K562 (cell line): ENCODE data around the gene EME1. TPM values are rescaled to one million over a fixed set of nuclear protein-coding genes. Genes with fewer than 3 reads are reported as not detected.

Experiments used
- HDAC2 ChIP-seq: fragments of 450-650 bp; IDR thresholded peaks from 2 replicates; pipeline ENCODE4 v1.6.1; 2016; ENCODE audit warnings: mild to moderate bottlenecking
- HMGN3 ChIP-seq: IDR thresholded peaks from 2 replicates; pipeline ENCODE4 v1.6.1; 2011; ENCODE audit warnings: borderline replicate concordance, low read depth, mild to moderate bottlenecking, mixed read lengths, low read length; ENCODE audit not compliant: insufficient read length; ENCODE audit errors: extremely low read depth
- HNRNPUL1 ChIP-seq: fragments of 200-400 bp; formaldehyde crosslinking; IDR thresholded peaks from 2 replicates; pipeline ENCODE4 v1.6.1; 2017; ENCODE audit warnings: low read length
- KAT2B ChIP-seq: IDR thresholded peaks from one replicate; pipeline ENCODE4 v1.6.1; 2012; ENCODE audit warnings: low read depth, mild to moderate bottlenecking, control low read depth, inconsistent platforms, low read length, moderate library complexity
- PYGO2 ChIP-seq: fragments of 450-650 bp; IDR thresholded peaks from 2 replicates; pipeline ENCODE4 v1.6.1; 2016; ENCODE audit warnings: mild to moderate bottlenecking, missing genetic modification characterization, moderate library complexity, missing compliant biosample characterization
- RREB1 ChIP-seq: fragments of 250-450 bp; sonication (Bioruptor Pico); IDR thresholded peaks from 2 replicates; pipeline ENCODE4 v1.4.0; 2020
- SPI1 ChIP-seq: IDR thresholded peaks from 2 replicates; pipeline ENCODE4 v1.6.1; 2011; ENCODE audit warnings: low read depth, low read length, control low read depth, borderline replicate concordance
- SREBF2 ChIP-seq: sonication (generic); formaldehyde crosslinking; IDR thresholded peaks from 2 replicates; pipeline ENCODE4 v1.4.0; 2020; ENCODE audit warnings: mild to moderate bottlenecking, missing genetic modification reagents
- STAT5B ChIP-seq: fragments of 250-450 bp; sonication (Bioruptor Pico); IDR thresholded peaks from 2 replicates; pipeline ENCODE4 v1.8.0; 2021; ENCODE audit warnings: mild to moderate bottlenecking, inconsistent platforms
- ZBTB1 ChIP-seq: sonication (generic); formaldehyde crosslinking; IDR thresholded peaks from 2 replicates; pipeline ENCODE4 v1.8.1; 2023; ENCODE audit warnings: missing genetic modification reagents, low read depth, mild to moderate bottlenecking, borderline replicate concordance
- polyA plus RNA-seq, 8 experiments: library from polyadenylated mRNA; depleted of rRNA in 4 of 8; stranded (reverse) in 5 of 8; unstranded in 3 of 8; fragments of >200 nt; fragmentation: Nextera tagmentation in 2 of 8; fragmentation: Illumina TruSeq in 1 of 8; extraction: Ambion mirVana in 2 of 8; extraction: Trizol in 1 of 8; gene quantifications; 2 replicates each; pipeline versions ENCODE4 v1.2.1 to v1.2.3, GENCODE V29; 2011 to 2014; ENCODE audit warnings: inconsistent platforms in 1 of 8, missing spikeins in 1 of 8
- total RNA-seq, 7 experiments: library from RNA; depleted of rRNA in 6 of 7; stranded (reverse); fragments of >200 nt in 6 of 7; fragmentation: Illumina TruSeq in 2 of 7; extraction: Trizol in 2 of 7; gene quantifications; 2 replicates each; pipeline versions ENCODE4 v1.2.1 to v1.2.3, GENCODE V29; 2011 to 2021; ENCODE audit warnings: low replicate concordance in 1 of 7
- TF ChIP-seq, protein P1 (sequence below): sonication (generic); formaldehyde crosslinking; IDR thresholded peaks from 2 replicates; pipeline ENCODE4 v1.9.0; 2022; ENCODE audit warnings: mild to moderate bottlenecking, missing genetic modification reagents
- TF ChIP-seq, protein P2 (sequence below): fragments of 200-800 bp; sonication (Bioruptor generic); IDR thresholded peaks from 2 replicates; pipeline ENCODE4 v1.6.1; 2017; ENCODE audit warnings: missing genetic modification characterization, missing compliant biosample characterization
- TF ChIP-seq, protein P3 (sequence below): sonication (generic); formaldehyde crosslinking; IDR thresholded peaks from 2 replicates; pipeline ENCODE4 v1.8.0; 2023; ENCODE audit warnings: missing genetic modification reagents, mild to moderate bottlenecking, borderline replicate concordance

Gene EME1
- total and polyA plus RNA-seq, 9 of the 15 experiments (the other 6 are each of a cell fraction or from before 2014, with no cell fraction given) = 14.6 to 44.1 (median 24.0) TPM

DNA sequence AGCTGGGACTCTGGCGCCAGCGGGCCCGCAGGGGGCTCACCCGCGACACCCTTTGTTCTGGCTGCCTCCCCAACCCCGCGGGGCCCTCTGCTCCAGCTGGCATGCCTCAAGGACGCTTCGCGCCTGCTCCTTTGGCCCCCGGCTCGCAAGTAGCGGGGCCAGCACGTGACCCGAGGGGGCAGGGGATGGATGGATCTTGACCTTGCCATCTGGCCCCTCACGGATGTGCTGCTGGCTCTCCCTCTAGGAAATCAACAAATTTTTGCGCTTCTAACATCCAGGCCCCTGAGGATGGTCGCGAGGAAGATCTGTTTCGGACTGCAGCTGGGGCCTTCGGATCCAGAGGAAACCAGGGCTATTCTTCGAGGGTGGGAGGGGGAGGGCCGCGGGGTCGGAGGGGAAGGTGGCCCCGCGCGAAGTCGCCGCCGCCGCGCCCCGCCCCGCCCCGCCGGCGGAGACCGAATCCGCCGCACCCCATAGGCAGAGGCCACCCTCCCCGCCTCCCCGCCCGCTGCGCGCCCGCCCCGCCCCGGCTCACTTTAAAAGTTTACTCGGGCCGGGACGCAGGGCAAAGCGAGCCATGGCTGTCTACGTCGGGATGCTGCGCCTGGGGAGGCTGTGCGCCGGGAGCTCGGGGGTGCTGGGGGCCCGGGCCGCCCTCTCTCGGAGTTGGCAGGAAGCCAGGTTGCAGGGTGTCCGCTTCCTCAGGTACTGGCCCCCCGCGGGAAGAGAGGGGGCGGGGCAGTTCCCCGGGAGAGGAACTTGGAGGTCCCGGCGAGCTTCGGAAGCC, 52.8 kb downstream of the EME1 start, which contains the start of gene ACSF2 (continued):
- TF ChIP-seq RREB1 (0 out of 2 replicates have a peak, but pooled peaks have one; percentile 18), HNRNPUL1 (no peak), STAT5B (CRISPR knock-in tag) (no peak), HMGN3 (peak; percentile 46), PYGO2 (tag) (no peak), KAT2B (no peak), ZBTB1 (no peak), SREBF2 (no peak), SPI1 (no peak), HDAC2 (no peak)
- TF ChIP-seq, protein P1, sequence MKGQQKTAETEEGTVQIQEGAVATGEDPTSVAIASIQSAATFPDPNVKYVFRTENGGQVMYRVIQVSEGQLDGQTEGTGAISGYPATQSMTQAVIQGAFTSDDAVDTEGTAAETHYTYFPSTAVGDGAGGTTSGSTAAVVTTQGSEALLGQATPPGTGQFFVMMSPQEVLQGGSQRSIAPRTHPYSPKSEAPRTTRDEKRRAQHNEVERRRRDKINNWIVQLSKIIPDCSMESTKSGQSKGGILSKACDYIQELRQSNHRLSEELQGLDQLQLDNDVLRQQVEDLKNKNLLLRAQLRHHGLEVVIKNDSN = peak; percentile 84
- TF ChIP-seq, protein P2, sequence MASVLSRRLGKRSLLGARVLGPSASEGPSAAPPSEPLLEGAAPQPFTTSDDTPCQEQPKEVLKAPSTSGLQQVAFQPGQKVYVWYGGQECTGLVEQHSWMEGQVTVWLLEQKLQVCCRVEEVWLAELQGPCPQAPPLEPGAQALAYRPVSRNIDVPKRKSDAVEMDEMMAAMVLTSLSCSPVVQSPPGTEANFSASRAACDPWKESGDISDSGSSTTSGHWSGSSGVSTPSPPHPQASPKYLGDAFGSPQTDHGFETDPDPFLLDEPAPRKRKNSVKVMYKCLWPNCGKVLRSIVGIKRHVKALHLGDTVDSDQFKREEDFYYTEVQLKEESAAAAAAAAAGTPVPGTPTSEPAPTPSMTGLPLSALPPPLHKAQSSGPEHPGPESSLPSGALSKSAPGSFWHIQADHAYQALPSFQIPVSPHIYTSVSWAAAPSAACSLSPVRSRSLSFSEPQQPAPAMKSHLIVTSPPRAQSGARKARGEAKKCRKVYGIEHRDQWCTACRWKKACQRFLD = peak; percentile 79
- TF ChIP-seq, protein P3, sequence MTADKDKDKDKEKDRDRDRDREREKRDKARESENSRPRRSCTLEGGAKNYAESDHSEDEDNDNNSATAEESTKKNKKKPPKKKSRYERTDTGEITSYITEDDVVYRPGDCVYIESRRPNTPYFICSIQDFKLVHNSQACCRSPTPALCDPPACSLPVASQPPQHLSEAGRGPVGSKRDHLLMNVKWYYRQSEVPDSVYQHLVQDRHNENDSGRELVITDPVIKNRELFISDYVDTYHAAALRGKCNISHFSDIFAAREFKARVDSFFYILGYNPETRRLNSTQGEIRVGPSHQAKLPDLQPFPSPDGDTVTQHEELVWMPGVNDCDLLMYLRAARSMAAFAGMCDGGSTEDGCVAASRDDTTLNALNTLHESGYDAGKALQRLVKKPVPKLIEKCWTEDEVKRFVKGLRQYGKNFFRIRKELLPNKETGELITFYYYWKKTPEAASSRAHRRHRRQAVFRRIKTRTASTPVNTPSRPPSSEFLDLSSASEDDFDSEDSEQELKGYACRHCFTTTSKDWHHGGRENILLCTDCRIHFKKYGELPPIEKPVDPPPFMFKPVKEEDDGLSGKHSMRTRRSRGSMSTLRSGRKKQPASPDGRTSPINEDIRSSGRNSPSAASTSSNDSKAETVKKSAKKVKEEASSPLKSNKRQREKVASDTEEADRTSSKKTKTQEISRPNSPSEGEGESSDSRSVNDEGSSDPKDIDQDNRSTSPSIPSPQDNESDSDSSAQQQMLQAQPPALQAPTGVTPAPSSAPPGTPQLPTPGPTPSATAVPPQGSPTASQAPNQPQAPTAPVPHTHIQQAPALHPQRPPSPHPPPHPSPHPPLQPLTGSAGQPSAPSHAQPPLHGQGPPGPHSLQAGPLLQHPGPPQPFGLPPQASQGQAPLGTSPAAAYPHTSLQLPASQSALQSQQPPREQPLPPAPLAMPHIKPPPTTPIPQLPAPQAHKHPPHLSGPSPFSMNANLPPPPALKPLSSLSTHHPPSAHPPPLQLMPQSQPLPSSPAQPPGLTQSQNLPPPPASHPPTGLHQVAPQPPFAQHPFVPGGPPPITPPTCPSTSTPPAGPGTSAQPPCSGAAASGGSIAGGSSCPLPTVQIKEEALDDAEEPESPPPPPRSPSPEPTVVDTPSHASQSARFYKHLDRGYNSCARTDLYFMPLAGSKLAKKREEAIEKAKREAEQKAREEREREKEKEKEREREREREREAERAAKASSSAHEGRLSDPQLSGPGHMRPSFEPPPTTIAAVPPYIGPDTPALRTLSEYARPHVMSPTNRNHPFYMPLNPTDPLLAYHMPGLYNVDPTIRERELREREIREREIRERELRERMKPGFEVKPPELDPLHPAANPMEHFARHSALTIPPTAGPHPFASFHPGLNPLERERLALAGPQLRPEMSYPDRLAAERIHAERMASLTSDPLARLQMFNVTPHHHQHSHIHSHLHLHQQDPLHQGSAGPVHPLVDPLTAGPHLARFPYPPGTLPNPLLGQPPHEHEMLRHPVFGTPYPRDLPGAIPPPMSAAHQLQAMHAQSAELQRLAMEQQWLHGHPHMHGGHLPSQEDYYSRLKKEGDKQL (CRISPR knock-in tag) = no peak
